GM19372 (cell line): ENCODE results near the gene CAPN5.

Source experiments
- ATAC-seq: cut with Tn5 transposase; IDR thresholded peaks from one replicate; pipeline ENCODE4 v1.9.1; 2021; ENCODE audit warnings: mild to moderate bottlenecking, low read depth, moderate library complexity; ENCODE audit not compliant: unreplicated experiment

CAPN5 gene

GRCh38 chr11:77063407-77063806, 3.4 kb upstream of the CAPN5 start:
- ATAC-seq, result no peak

DNA sequence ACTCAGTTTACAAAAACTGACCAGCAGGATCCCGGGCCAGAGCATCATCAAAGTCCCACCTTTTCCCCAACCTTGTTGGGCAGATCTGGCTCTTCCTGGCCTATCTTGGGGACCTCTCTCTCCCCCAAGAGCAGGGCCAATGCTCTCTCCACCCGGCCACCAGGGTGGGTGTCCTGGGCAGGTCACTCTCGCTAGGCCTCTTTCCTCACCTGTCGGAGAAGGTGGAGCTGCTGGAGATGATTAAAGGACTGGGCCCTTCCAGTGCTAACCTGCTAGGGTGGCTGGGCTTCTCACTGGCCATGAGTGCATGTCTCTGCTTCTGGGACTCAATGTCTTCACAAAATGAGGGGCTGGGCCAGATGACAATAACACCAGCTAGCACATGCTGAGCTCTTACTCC, 2.9 kb upstream of the CAPN5 start:
- no peak for ATAC-seq

DNA sequence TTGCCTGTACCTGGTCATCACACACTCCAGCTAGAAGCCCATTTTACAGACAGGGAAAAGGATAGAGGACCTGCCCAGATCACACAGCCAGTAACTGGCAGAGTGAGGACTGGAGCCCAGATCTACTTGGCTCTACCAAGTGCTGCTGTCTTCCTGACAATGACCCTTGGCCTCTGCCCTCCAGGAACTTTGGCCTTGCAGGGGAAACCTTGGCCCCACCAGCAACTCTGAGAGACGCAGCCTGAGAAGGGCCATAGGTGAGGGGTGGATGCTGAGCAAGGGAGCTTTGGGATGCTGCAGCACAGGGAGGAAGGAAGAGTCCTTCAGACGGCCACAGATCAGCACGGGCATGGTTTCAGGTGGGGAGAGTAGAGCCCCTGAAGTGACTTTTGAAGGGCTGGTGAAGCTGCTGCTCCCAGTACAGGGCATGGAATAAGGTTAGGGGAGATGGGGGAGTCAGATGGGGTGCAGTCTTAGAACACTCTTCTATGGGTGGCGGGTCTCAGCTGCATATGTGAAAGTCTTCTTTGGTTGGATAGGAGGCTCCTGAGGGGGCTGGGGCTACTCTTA, 2.0 kb upstream of the CAPN5 start:
- no peak for ATAC-seq

DNA sequence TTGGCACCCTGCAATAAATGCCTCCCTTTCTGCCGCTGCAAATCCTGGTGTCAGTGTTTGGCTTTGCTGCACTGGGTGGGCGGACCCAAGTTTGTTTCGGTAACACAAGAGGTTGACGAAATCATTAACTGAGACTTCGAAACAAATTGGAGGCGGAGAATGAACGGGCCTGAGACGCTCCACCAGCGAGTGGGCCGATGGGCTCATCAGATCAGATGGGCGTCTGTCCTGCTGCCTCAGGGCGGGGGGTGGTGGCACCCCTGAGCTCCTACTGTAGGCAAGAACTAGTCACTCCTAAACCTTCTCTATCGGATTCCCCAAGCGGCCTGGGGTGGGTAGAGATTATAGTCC, 918 bp upstream of the CAPN5 start:
- no peak for ATAC-seq

- ATAC-seq, result no peak
These were observed 1.2 kb downstream of the CAPN5 start for GRCh38 chr11:77067861-77068443.

GRCh38 chr11:77068457-77069335, 1.9 kb downstream of the CAPN5 start:
- no peak for ATAC-seq

DNA sequence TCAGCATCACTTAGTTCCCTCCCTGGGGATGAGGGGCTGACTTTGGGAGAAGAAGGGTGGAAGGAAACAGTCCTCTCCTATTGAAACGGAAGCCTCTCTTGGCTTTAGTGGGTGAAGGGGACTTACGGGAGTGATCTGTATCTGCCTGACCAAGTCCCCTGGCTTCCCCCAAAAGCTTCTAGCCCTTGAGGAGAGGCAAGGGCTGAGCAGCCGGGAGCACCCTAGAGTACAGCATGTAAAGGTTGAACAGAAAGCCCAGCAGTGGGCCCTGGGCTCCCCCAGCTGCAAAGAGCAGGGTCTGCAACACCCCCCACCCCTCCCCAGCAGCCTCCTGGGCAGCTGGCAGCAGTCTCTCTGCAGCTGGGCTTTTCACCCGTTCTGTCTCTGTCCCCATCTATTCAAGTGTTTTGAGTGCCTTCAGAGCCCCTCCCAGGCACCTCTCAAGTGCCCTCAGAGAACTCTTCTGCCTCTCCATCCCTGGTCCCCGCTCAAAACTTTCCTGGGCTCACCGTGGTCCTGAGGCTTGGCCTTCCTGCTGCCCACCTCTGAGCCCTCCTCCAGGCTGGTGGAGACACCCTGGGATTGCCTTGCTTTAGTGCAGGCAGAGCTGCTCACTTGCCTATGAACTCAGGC, 2.7 kb downstream of the CAPN5 start:
- no peak for ATAC-seq

- ATAC-seq, result no peak
These were observed 3.3 kb downstream of the CAPN5 start for GRCh38 chr11:77069969-77070582.

DNA sequence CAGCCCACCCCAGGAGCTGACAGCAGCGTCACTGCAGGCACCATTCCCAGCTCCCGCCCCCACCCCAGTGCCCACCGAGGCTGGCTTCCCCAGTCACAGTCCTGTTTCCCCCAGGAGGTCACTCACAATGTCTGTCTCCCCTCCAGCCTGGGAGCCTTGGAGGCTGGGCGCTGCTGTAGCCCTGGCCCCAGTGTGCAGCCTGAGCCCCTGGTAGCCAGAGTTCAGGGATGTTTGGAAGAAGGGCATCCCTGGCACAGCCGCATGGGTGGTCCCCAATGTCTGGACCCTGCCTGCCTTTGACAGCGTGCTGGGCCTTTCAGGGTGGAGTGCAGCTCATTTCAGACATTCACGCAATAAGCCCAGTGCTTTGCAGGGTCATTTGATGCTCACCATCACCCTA, 4.3 kb downstream of the CAPN5 start:
- no peak for ATAC-seq

GRCh38 chr11:77071671-77072605, 5.2 kb downstream of the CAPN5 start:
- no peak for ATAC-seq

- no peak for ATAC-seq
These were observed 6.1 kb downstream of the CAPN5 start for GRCh38 chr11:77072851-77073327.

DNA sequence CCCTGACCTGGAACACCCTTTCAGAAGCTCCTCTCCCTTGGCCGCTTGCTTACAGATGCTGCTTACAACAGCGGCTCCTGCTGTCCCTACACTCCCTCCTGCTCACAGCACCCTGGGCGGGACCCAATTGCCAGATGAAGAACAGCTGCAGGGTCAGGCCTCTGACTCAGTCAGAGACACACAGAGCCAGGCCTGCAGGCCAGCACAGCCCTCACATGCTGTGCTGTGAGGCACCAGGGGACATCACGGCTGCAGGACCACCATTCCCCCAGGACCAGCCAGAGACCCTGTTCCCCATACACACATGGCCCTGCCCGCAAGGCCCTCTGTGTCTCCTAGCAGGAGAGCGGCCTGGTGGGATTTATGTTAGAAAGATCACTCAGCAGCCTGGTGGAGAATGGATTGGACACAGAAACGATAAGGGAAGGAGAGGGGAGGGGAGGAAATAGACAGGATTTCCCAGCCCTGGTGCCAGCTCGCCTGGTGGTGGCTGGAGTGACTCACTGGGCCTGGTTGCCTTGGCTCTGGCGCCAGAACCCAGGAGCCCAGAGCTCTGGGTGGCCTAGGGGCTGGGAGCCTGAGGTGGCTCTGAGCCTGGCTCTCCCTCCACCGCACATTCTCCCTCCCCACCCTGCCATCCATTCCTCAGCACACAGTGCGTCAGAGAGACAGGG, 6.7 kb downstream of the CAPN5 start:
- no peak for ATAC-seq

GRCh38 chr11:77074205-77074604, 7.4 kb downstream of the CAPN5 start:
- no peak for ATAC-seq

GRCh38 chr11:77074626-77075221, 8.0 kb downstream of the CAPN5 start:
- ATAC-seq, result no peak

DNA sequence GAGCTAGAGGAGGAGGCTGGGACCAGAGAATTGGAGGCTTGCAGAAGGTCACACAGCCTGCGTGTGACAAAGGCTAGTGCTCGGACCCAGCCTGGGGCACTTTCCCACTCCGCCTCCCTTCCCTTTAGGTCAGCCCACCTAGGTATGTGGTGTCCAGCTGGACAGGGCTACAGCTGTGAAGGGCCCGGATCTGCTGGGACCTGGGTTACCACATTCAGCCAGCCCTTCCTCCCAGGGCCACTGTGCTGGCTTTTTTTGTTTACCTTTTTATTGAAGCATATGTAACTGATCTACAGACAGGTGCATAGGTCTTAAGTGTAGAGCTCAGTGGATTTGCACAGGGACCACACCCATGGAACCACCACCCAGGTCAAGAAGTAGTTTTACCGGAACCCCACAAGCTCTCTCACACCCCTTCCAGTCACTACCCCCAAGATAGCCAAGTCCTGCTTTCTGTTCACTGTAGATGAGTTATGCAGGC, 8.7 kb downstream of the CAPN5 start:
- ATAC-seq, result no peak

- ATAC-seq, result no peak
These were observed 12.9 kb downstream of the CAPN5 start for GRCh38 chr11:77079666-77080065.

DNA sequence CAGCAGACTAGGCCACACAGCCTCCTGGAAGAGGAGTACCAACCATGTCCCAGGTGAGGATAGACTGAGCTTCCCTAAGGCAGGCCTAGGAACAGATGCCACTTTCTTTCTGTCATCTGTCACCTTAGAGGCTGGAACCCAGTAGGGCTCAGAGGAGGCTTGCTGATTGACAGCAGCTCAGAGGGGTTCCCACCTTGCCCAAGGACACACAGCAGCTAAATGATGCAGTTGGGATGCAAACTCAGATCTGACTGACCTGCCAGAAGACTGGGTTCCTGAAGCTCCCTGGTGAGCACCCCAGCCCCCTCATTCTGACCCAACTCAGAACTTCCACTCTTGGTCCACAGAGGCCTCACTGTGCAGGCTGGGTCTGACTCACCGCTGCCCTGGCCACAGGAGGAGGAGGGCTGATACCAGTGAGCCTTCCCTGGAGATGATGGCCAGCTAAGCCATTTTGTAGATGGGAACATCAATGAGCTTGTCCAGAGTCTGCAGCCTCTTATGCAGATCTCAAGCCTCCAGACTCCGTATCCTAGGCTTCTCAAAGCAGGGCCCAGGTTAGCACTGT, 14.0 kb downstream of the CAPN5 start:
- ATAC-seq, result no peak

DNA sequence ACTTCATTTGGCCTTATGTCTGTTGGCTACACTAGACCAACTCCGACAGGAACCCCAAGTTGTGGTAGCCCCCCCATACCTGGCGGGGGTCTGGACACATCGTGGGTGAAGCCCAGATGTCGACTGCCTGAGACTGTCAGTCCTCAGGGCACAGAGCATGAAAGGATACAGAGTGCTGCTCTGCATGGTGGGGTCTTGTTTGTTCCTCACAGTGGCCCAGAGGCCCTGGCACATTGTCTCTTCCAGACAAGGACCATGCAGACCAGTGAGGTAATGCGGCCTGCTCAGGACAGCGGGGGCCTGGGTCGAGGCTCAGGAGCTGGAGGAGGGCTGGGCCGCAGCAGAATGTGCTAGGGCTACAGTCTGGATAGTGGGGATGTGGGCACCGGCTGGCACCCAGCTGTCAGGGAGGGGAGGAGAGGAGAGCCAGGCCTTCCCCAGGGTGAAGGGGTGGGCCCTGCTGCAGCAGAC, 14.6 kb downstream of the CAPN5 start:
- ATAC-seq, result no peak
